ENCODE measurements around the gene SCAMP3. TPM values are rescaled to one million over a fixed set of nuclear protein-coding genes. Genes with fewer than 3 reads are reported as not detected.
A peak's percentile ranks its signal among the peaks of the same experiment; 100 is the strongest.

SCAMP3 gene
- total RNA-seq, 1 donor from 2014 or later: 78.6 TPM

- ChIA-PET CTCF (interaction anchor here (0.8 to 7.6 kb wide), 12 partner anchors 11 to 117 kb away, joined by 3 to 110 read pairs (median 5); partner anchors contain the start of genes KRTCAP2, RUSC1 and TRIM46), POLR2A (interaction anchor here (0.5 to 3.7 kb wide), 9 partner anchors 12 to 356 kb away, joined by 3 to 75 read pairs (median 6); no protein-coding TSS in a partner anchor)
- H3K4me1 Mint-ChIP-seq: peaks cover 20% of the 10 kb centered on the region
- intact Hi-C loops (cut with micrococcal nuclease): loop anchor here (1.0 to 5.0 kb wide), 3 partner anchors 19 to 116 kb away; partner anchors contain the start of gene SCAMP3
- H3K27ac Mint-ChIP-seq: peak overlapping the region; percentile 74
- no peaks in the 10 kb centered on the region for H3K27me3 Mint-ChIP-seq
- no peaks in the 10 kb centered on the region for H3K9me3 Mint-ChIP-seq
- H3K36me3 Mint-ChIP-seq (ENCODE audit: low read depth): peaks cover 17% of the 10 kb centered on the region
- H3K4me3 Mint-ChIP-seq: peak overlapping the region; percentile 52
- TF ChIP-seq CTCF (IDR thresholded peaks at IDR 0.05): peak; percentile 38
- ATAC-seq (ENCODE audit: low read depth): peak; percentile 41
- peak; percentile 84 for DNase-seq
Observed at GRCh38 chr1:155206891-155207805, 55.0 kb downstream of the SCAMP3 start.

Other genes with a start within 250 kb of the SCAMP3 start
- gene DCST2, start 228.6 kb downstream of the SCAMP3 start, total RNA-seq: 1.0 TPM in 1 of 2 replicates, not detected in the other
- gene DCST1, start 228.5 kb downstream of the SCAMP3 start, total RNA-seq: not detected in 2 replicates
- 11.3 and 13.7 TPM in 2 replicates for gene ADAM15, start 211.0 kb downstream of the SCAMP3 start, total RNA-seq
- 7.8 and 9.5 TPM in 2 replicates for gene EFNA4, start 198.6 kb downstream of the SCAMP3 start, total RNA-seq
- 1.2 and 1.7 TPM in 2 replicates for gene EFNA3, start 183.5 kb downstream of the SCAMP3 start, total RNA-seq
- 0.29 TPM in 1 of 2 replicates, not detected in the other for gene EFNA1, start 134.5 kb downstream of the SCAMP3 start, total RNA-seq
- 77.3 and 85.2 TPM in 2 replicates for gene SLC50A1, start 126.5 kb downstream of the SCAMP3 start, total RNA-seq
- gene DPM3, start 121.8 kb downstream of the SCAMP3 start, total RNA-seq: 33.2 and 36.8 TPM in 2 replicates
- gene KRTCAP2, start 89.1 kb downstream of the SCAMP3 start, total RNA-seq: 128 and 132 TPM in 2 replicates
- 1.2 and 1.9 TPM in 2 replicates for gene TRIM46, start 88.5 kb downstream of the SCAMP3 start, total RNA-seq
- gene THBS3, start 54.5 kb downstream of the SCAMP3 start, total RNA-seq: 9.7 and 15.3 TPM in 2 replicates
- 36.7 and 38.2 TPM in 2 replicates for gene MTX1, start 53.7 kb downstream of the SCAMP3 start, total RNA-seq
- 13.7 and 14.8 TPM in 2 replicates for gene ENTREP3, start 6.9 kb downstream of the SCAMP3 start, total RNA-seq
- 109 and 112 TPM in 2 replicates for gene CLK2, start 11.1 kb upstream of the SCAMP3 start, total RNA-seq
- gene HCN3, start 15.1 kb upstream of the SCAMP3 start, total RNA-seq: 2.7 TPM in 2 replicates
- 0.18 TPM in 1 of 2 replicates, not detected in the other for gene PKLR, start 39.1 kb upstream of the SCAMP3 start, total RNA-seq
- gene FDPS, start 46.5 kb upstream of the SCAMP3 start, total RNA-seq: 241 and 242 TPM in 2 replicates
- gene RUSC1, start 58.5 kb upstream of the SCAMP3 start, total RNA-seq: 15.0 TPM in 2 replicates

Measured in activated B cell treated with CpG ODN at 0.5 μM for 24 hours (primary cell).